Mesenchymal stem cell (in vitro differentiated cells and primary cell): ENCODE measurements around the gene C22orf23.

Experiments
- DNase-seq: peaks from one replicate; pipeline ENCODE4 v3.0.0-alpha.2; 2013
- H2AFZ ChIP-seq: one replicate; pipeline ENCODE4 v1.6.1; 2013; ENCODE audit warnings: low read depth, mild to moderate bottlenecking, control low read depth, inconsistent platforms, low read length, moderate library complexity
- H2AK5ac ChIP-seq: 2 replicates; pipeline ENCODE4 v1.6.1; 2013; ENCODE audit warnings: low read length, moderate library complexity, mild to moderate bottlenecking, inconsistent platforms; ENCODE audit not compliant: severe bottlenecking
- H2BK120ac ChIP-seq: one replicate; pipeline ENCODE4 v1.6.1; 2013; ENCODE audit warnings: low read depth, mild to moderate bottlenecking, inconsistent platforms, low read length, moderate library complexity
- H2BK12ac ChIP-seq, 2 experiments: one replicate each; pipeline ENCODE4 v1.6.1; 2013; ENCODE audit warnings: inconsistent platforms in 2 of 2, low read length in 2 of 2, mild to moderate bottlenecking in 2 of 2, moderate library complexity in 2 of 2, control low read depth in 1 of 2
- H2BK15ac ChIP-seq: one replicate; pipeline ENCODE4 v1.6.1; 2013; ENCODE audit warnings: mild to moderate bottlenecking, low read depth, inconsistent platforms; ENCODE audit not compliant: poor library complexity, severe bottlenecking
- H2BK5ac ChIP-seq: 2 replicates; pipeline ENCODE4 v1.6.1; 2013; ENCODE audit warnings: low read depth, mild to moderate bottlenecking, low read length, control low read depth, inconsistent platforms; ENCODE audit not compliant: poor library complexity, severe bottlenecking
- H3K14ac ChIP-seq, 2 experiments: one replicate each; pipeline ENCODE4 v1.6.1; 2013; ENCODE audit warnings: inconsistent platforms in 2 of 2, low read length in 2 of 2, control low read depth in 1 of 2, mild to moderate bottlenecking in 1 of 2, moderate library complexity in 1 of 2
- H3K18ac ChIP-seq, 2 experiments: one replicate each; pipeline ENCODE4 v1.6.1; 2013; ENCODE audit warnings: inconsistent platforms in 2 of 2, low read length in 2 of 2, control low read depth in 1 of 2, low read depth in 1 of 2, mild to moderate bottlenecking in 1 of 2
- H3K23ac ChIP-seq, 2 experiments: one replicate each; pipeline ENCODE4 v1.6.1; 2013; ENCODE audit warnings: inconsistent platforms in 2 of 2, low read length in 2 of 2, mild to moderate bottlenecking in 2 of 2, moderate library complexity in 2 of 2, control low read depth in 1 of 2
- H3K27ac ChIP-seq: 2 replicates; pipeline ENCODE4 v1.5.1; 2013; ENCODE audit warnings: mild to moderate bottlenecking, moderate library complexity, low read length, control low read depth, inconsistent platforms; ENCODE audit not compliant: poor library complexity, severe bottlenecking
- H3K27me3 ChIP-seq, 2 experiments: 2 replicates each; pipeline versions ENCODE4 v1.6.1 to v1.7.0; 2013; ENCODE audit warnings: low read length in 2 of 2, mild to moderate bottlenecking in 2 of 2, moderate library complexity in 2 of 2, control low read depth in 1 of 2, inconsistent platforms in 1 of 2; ENCODE audit not compliant: control insufficient read depth in 1 of 2, insufficient read depth in 1 of 2
- H3K36me3 ChIP-seq, 2 experiments: 2 replicates each; pipeline versions ENCODE4 v1.6.1 to v1.7.0; 2013; ENCODE audit warnings: low read length in 2 of 2, control low read depth in 1 of 2, inconsistent platforms in 1 of 2, low read depth in 1 of 2, mild to moderate bottlenecking in 1 of 2; ENCODE audit not compliant: insufficient read depth in 2 of 2, control insufficient read depth in 1 of 2
- H3K4ac ChIP-seq, 2 experiments: one replicate each; pipeline ENCODE4 v1.6.1; 2013; ENCODE audit warnings: inconsistent platforms in 2 of 2, low read length in 2 of 2, mild to moderate bottlenecking in 2 of 2, moderate library complexity in 2 of 2, control low read depth in 1 of 2, low read depth in 1 of 2
- H3K4me1 ChIP-seq: 2 replicates; pipeline ENCODE4 v1.6.1; 2013; ENCODE audit warnings: low read depth, low read length, control low read depth; ENCODE audit not compliant: control insufficient read depth, insufficient read depth
- H3K4me2 ChIP-seq: 2 replicates; pipeline ENCODE4 v1.6.1; 2013; ENCODE audit warnings: low read length, mild to moderate bottlenecking, inconsistent platforms; ENCODE audit not compliant: poor library complexity, severe bottlenecking
- H3K4me3 ChIP-seq, 2 experiments: 2 replicates each; pipeline versions ENCODE4 v1.5.1 to v1.7.0; 2013; ENCODE audit warnings: low read length in 2 of 2, mild to moderate bottlenecking in 2 of 2, control low read depth in 1 of 2, low read depth in 1 of 2; ENCODE audit not compliant: insufficient read depth in 1 of 2
- H3K79me1 ChIP-seq: replicated peaks from 2 replicates; pipeline ENCODE4 v1.6.1; 2013; ENCODE audit warnings: mild to moderate bottlenecking, control low read depth, low read length, inconsistent platforms; ENCODE audit not compliant: poor library complexity, severe bottlenecking
- H3K9ac ChIP-seq: 2 replicates; pipeline ENCODE4 v1.7.0; 2013; ENCODE audit warnings: mild to moderate bottlenecking, low read length, moderate library complexity
- H3K9me3 ChIP-seq: 2 replicates; pipeline ENCODE4 v1.7.0; 2013; ENCODE audit warnings: mild to moderate bottlenecking, low read length; ENCODE audit not compliant: control insufficient read depth
- H4K8ac ChIP-seq: one replicate; pipeline ENCODE4 v1.6.1; 2013; ENCODE audit warnings: inconsistent platforms, mild to moderate bottlenecking, low read length, moderate library complexity
- H4K91ac ChIP-seq: one replicate; pipeline ENCODE4 v1.6.1; 2013; ENCODE audit warnings: mild to moderate bottlenecking, low read length, inconsistent platforms
- WGBS: methylation state at CpG from one replicate; pipeline ENCODE4 v1.1.7; 2013; ENCODE audit warnings: mixed read lengths; 5-methylcytosine and 5-hydroxymethylcytosine counted together

Gene C22orf23

DNA sequence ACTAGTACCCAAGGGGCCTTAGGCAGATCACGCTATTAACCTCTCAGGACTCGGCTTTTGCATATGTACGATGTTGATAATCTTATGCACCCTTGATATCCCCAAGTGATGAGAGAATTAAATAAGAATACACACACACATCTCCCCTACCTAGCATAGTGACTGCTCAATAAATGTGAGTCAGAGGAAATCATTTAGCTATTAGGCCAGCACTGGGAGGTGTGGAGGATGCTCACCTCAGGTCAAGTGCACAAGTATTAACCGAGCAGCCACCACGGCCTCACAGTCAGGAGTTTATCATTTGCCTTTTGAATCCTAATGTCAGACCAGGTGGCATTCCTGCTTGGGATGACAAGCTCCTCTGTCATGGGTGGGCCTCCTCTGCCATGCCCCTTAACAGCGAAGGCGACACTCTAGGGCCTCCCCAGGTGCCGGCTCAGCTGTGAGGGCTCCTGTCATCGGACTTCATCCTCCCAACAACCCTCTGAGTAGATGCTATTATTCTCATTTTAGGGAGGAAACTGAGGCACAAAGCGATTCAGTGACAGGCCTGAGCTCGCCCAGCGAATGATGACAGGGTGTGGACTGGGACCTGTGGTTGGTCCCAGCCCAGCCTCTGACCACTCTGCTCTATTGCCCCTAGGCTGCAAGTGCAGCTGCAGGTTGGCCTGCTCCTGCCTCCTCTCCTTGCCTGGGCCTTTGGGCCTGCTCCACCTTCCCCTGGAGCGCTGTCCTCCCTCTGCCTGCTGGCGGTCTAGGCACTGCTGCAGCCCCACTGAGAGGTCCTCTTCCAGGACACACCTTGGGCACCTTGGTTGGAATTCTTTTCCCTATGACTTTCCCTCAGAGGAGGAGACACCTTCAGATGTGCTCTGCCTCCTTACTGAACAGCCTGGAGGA, 36.0 kb upstream of the C22orf23 start:
- Histone ChIP-seq H3K4me2 (no peak overlapping the region), H3K4me1 (no peaks in the 10 kb centered on the region), H3K79me1 (no peaks in the 10 kb centered on the region), H2BK5ac (no peak overlapping the region), H3K27ac (no peak overlapping the region), H3K9ac (no peak overlapping the region), H2BK120ac (no peak overlapping the region), H3K9me3 (no peaks in the 10 kb centered on the region), H3K4me3 (no peak overlapping the region), H3K27me3 (peaks cover 0 to 16% of the 10 kb centered on the region in 2 experiments), H4K8ac (no peak overlapping the region), H3K4ac (no peak overlapping the region), H2AK5ac (no peak overlapping the region), H2BK12ac (no peak overlapping the region), H3K36me3 (peaks cover 0 to 9% of the 10 kb centered on the region in 2 experiments), H3K14ac (no peak overlapping the region), H3K23ac (no peak overlapping the region), H2AFZ (no peak overlapping the region), H4K91ac (no peak overlapping the region), H3K18ac (no peak overlapping the region), H2BK15ac (no peak overlapping the region)
- no peak for DNase-seq
- 91% methylated on average over 11 of the region's 14 CpGs for WGBS

DNA sequence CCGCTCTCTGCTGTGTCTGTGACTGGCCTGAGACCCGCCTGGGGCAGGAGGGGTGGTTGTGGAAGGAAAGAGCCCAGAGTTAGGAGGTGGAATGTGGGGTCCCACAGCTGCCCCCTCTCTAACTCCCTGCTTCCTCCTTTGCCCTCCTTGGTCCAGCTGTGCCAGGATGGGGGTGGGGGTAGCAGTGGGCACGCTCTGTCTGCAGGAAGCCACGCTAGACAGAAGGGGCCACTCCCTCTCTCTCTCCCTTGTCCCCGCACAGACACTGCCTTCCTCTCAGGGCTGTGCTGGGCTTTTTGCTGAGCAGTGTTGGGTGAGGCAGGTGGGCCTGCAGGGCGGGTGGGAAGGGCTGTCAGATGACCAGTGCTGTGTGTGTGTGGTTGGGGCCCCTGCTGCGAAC, 33.0 kb upstream of the C22orf23 start:
- DNase-seq: no peak
- Histone ChIP-seq H3K4me2 (no peak overlapping the region), H3K27me3 (peaks cover 0 to 29% of the 10 kb centered on the region in 2 experiments), H3K23ac (no peak overlapping the region), H3K4ac (no peak overlapping the region), H3K9me3 (no peaks in the 10 kb centered on the region), H2BK15ac (no peak overlapping the region), H3K14ac (no peak overlapping the region), H2BK120ac (no peak overlapping the region), H2BK5ac (no peak overlapping the region), H3K9ac (no peak overlapping the region), H3K79me1 (no peaks in the 10 kb centered on the region), H4K91ac (peak overlapping the region; percentile 28), H2AFZ (no peak overlapping the region), H4K8ac (no peak overlapping the region), H3K18ac (no peak overlapping the region), H3K4me1 (peaks cover 4% of the 10 kb centered on the region), H3K27ac (no peak overlapping the region), H3K36me3 (peaks cover 0 to 19% of the 10 kb centered on the region in 2 experiments), H3K4me3 (no peak overlapping the region), H2BK12ac (no peak overlapping the region), H2AK5ac (no peak overlapping the region)
- whole genome bisulfite sequencing: no CpG with 5 or more reads among the region's 7 CpGs

DNA sequence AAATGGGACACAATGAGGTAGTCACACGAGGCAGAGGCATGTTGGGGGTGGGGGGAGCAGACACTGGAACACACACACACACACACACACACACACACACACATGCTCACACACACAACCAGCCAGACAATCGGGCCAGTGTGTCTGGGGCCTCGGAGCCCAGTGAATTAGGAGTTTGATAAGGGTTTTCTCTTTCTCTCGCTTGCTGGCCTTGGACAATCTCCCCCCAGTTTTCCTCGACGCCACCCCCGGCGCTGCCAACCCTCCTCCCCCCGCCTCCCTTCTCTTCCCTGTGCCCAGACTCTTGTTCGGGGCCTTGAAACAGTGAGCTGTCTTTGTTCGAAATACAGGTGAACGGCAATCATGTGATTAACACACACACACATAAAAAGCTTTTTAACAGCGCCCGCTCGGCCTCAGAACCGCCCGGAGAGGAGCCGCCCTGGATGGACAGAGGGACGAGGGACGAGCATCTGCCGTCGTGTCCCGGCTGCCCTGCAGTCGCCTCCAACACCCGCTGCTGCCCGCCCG, 32.4 kb upstream of the C22orf23 start:
- Histone ChIP-seq H2AFZ (no peak overlapping the region), H3K27me3 (peaks cover 0 to 32% of the 10 kb centered on the region in 2 experiments), H3K14ac (no peak overlapping the region), H3K18ac (no peak overlapping the region), H3K36me3 (peaks cover 0 to 24% of the 10 kb centered on the region in 2 experiments), H3K4me1 (peaks cover 4% of the 10 kb centered on the region), H3K4me3 (no peak overlapping the region), H2AK5ac (no peak overlapping the region), H3K9ac (no peak overlapping the region), H3K23ac (no peak overlapping the region), H3K27ac (no peak overlapping the region), H2BK15ac (no peak overlapping the region), H3K4me2 (no peak overlapping the region), H2BK12ac (no peak overlapping the region), H4K8ac (no peak overlapping the region), H3K9me3 (no peaks in the 10 kb centered on the region), H4K91ac (no peak overlapping the region), H2BK120ac (no peak overlapping the region), H2BK5ac (no peak overlapping the region), H3K4ac (no peak overlapping the region), H3K79me1 (no peaks in the 10 kb centered on the region)
- DNase-seq: no peak
- 87% methylated on average over 22 of the region's 27 CpGs for WGBS

DNA sequence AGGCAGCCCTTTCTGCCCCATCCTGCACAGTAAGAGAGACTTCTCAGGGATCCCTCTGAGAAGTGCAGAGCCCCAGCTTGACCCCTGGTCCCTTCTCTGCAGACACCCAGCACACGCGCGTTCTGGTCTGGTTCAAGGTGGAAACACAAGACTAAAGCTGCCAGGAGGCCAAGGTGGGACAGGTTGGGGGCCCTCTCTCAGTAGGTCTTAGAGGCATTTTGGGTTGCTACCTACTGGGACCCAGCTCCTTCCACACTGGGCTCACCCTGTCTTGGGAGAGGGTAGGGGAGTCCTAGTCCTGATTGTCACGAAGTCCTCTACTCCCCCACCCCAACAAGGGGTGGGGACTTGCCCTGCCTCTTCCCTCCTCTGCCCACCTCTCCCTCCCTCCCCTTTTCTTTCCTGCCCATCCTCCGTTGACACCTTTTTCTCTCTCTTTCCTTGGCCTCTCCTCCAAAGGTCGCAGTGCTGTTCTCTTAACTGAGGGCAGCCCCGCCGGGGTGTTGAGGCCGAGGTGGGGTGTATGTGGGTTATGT, 31.7 kb upstream of the C22orf23 start:
- no peak for DNase-seq
- Histone ChIP-seq H2BK5ac (no peak overlapping the region), H3K79me1 (no peaks in the 10 kb centered on the region), H3K36me3 (peaks cover 0 to 30% of the 10 kb centered on the region in 2 experiments), H2BK120ac (no peak overlapping the region), H2BK15ac (no peak overlapping the region), H3K9ac (no peak overlapping the region), H3K4me2 (no peak overlapping the region), H3K27me3 (peaks cover 0 to 35% of the 10 kb centered on the region in 2 experiments), H3K27ac (no peak overlapping the region), H3K14ac (no peak overlapping the region), H3K4me1 (peaks cover 4% of the 10 kb centered on the region), H3K4ac (no peak overlapping the region), H2AK5ac (no peak overlapping the region), H3K4me3 (no peak overlapping the region), H2AFZ (no peak overlapping the region), H3K18ac (no peak overlapping the region), H4K8ac (no peak overlapping the region), H4K91ac (no peak overlapping the region), H3K9me3 (no peaks in the 10 kb centered on the region), H2BK12ac (no peak overlapping the region), H3K23ac (no peak overlapping the region)
- WGBS: 79% methylated on average over 8 of the region's 9 CpGs
